Kidney glomerular epithelial cell (primary cell): ENCODE measurements around the gene HK1.
"Not testable (repeated sequence)": the region's sequence is repeated elsewhere in the genome, so short reads cannot be mapped to it uniquely, and the experiment has no call there.

Experiments used
- DNase-seq: peaks from one replicate; lab custom pipeline; 2025; lab: John Stamatoyannopoulos, UW

The HK1 gene

DNA sequence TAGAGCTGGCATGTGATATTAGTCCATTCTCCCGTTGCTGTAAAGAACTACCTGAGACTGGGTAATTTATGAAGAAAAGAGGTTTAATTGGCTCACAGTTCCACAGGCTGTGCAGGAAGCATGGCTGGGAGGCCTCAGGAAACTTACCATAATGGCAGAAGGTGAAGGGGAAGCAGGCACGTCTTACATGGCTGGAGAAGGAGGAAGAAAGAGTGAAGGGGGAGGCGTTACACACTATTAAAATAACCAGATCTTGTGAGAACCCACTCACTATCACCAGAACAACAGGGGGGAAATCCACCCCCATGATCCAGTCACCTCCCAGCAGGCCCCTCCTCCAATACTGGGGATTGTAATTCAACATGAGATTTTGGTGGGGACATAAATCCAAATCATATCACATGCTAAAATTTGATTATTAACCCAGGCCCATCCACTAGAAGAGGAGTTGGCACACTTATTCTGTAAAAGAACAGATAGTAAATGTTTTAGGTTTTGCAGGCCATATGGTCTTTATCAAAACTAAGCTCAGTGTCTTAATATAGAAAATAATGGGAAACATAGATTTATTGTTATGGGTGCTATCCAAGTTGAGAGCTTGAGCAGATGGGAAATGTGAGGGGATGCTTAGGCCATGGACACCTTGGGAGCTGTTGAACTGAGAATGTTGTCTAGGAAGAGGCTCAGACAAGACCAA is 18.6 kb upstream of the HK1 start:
- DNase-seq: no peak

DNA sequence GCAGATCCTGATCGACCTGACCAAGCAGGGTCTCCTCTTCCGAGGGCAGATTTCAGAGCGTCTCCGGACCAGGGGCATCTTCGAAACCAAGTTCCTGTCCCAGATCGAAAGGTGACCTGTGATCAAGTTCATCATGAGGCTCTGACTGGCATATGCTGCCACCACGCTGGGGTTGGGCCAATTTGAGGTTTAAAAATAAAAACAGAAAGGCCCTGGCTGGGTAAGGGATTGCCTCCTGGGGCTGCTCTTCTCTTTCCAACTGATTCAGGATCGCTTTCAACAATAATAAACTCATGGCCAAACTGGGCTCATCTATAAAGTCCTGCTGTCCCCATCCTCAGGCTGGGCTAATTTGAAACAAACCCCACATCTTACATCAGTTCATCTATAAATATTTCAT is 17.1 kb upstream of the HK1 start:
- no peak for DNase-seq

DNA sequence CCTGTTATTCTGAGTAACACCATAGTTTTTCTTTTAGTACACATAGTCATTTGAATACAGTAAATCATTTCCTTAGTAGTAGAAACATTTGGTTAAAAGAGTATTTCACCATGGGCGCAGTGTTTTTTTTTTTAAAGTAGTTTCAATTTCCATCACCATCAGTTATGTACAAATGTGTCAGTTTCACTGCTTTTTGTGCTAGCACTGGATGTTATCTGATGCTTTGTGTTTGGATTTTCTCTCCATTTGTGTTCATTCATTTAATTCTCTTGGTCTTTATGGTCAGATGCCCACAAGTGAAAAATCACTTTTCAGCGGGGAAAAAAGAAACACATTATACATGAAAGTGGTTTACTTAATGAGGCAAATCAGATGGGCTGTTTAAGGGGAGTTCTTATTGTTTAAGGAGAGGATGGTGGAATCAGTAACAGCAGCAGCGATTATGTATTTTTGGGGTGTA is 16.0 kb upstream of the HK1 start:
- DNase-seq: no peak

- DNase-seq: no peak
Observed at GRCh38 chr10:69265521-69265920, 12.8 kb upstream of the HK1 start.

DNA sequence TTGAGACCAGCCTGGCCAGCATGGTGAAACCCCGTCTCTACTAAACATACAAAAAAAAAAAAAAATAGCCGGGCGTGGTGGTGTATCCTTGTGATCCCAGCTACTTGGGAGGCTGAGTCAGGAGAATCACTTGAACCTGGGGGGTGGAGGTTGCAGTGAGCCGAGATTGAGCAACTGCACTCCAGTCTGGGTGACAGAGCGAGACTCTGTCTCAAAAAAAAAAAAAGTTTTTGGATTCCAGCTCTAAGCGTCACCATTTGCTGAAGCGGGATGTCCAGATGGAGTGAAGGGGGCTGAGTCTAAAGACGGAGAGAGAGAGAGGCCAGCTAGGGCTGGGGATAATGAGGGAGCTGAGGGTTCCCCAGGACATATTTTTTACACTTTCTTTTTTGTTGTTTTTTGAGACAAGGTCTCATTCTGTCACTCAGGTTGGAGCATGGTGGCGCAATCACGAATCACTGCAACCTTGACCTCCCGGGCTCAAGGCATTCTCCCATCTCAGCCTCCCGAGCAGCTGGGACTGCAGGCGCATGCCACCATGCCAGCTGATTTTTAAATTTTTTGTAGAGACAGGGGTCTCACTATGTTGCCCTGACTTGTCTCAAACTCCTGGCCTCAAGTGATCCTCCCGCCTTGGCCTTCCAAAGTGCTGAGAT is 9.4 kb upstream of the HK1 start:
- no peak for DNase-seq

GRCh38 chr10:69269761-69270160 is 8.5 kb upstream of the HK1 start:
- DNase-seq: no peak

- DNase-seq: no peak
Observed at GRCh38 chr10:69270990-69271389, 7.3 kb upstream of the HK1 start.

DNA sequence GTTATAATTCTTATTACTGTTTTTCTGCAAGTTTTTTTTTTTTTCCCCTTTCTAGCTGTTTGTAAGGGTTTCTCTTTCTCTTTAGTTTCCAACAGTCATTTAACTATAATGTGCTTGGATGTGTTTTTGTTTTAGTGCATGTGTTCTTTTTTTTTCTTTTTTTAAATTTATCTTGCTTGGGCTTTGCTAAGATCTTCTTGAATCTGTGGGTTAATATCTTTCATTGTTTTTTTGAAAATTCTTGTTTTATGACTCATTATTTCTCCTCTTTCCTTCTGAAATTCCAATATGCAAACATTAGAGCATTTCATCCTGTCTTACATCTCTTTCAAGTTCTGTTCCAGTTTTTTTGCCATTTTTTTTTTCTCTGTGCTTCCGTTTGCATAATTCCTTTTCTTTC is 5.7 kb upstream of the HK1 start:
- no peak for DNase-seq

DNA sequence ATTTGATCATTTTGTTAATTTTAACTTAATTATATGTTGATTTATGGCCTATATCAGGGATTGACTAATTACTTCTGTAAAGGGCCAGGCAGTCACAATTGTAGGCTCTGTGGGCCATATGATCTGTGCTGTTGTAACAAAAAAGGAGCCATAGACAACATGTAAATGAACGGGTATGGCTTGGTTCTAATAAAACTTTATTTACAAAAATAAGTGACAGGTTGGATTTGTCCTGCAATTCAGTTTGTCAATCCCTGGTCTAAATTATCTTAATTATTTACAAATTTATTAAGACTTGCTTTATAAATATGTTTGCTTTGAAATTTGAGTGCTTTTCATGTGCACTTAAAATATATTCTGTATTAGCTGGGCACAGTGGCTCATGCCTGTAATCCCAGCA is 2.9 kb upstream of the HK1 start:
- DNase-seq: no peak

GRCh38 chr10:69276503-69276902 is 1.8 kb upstream of the HK1 start:
- DNase-seq: no peak

DNA sequence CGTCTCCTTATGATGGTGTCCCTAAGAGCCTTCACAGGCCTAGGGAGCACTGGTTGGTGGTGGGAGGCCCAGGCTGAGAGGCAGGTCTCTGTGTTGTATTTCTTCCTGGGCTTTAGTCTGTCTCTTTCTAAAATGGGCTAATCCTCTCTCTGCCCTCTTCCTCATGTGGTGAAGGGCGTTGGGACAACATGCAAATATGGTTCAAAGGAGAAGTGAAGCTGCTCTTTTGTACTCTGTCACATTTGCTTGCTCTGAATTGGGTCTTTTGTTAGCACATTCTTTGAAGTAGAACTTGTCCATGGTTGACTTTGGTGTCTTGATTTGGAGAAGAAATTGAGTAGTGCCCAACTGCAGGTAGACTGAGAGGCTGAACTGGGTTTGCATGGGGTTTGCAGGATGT is 814 bp downstream of the HK1 start:
- DNase-seq: no peak

DNA sequence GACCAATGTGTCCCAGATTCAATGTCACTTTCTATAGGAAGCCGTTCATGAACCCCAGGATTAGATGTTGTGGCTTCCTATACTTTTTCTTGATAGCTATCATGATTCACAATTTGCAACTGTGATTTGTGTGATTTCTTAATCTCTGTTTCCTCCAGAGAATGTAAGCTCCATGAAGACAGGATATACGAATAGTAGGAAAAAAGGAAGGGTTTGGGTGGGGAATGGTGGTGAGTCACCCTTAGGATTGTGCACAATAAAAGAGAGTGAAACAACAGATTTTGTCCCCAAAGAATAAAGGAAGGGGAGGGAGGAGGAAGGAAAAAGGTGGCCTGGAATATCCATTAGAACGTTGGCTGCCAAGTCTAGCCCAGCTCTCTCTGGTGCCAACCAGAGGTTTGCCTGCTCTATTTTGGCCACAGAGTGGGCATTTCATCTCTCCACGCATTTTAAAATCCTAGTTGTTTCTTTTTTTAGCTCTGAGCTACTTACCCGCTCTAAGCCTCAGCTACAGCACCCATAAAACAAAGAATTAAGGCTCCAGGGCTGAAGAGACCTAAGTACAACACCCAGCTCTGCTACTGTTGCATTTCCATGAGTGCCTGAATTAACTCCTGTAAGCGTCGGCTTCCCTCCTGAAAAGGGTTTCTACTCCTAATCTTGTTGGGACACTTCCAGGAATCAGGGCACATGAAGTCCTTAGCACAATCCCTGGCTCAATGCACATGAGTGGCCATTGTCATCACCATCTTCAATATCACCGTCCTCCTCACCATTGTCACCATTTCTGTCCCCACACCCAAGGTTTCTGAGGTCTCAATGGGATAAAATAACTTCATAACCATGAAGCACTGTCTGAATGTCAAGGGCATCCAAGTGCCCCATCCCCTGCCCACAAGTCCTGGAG is 3.5 kb downstream of the HK1 start:
- no peak for DNase-seq

- DNase-seq: not testable (repeated sequence)
Observed at GRCh38 chr10:69284402-69284801, 6.1 kb downstream of the HK1 start.

DNA sequence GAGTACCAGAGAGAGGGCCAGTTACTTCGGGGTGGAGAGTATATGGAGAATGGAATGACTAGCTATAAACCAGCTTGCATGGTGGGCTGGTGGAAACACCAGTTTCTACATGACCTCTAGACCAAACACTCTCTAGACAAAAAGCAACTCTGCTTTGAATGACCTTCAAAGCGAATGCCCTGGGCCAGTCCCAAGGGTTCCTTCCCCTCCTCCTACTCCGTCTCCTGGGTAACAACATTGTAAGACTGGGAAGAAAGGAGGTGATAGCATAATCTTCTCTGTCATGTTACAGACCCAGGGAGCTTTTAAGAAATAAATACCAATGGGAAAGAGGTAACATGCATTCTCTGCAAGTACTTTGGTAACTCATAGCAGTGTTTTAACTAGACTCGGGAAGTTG is 7.4 kb downstream of the HK1 start:
- DNase-seq: no peak

- no peak for DNase-seq
Observed at GRCh38 chr10:69287181-69287580, 8.9 kb downstream of the HK1 start.

- no peak for DNase-seq
Observed at GRCh38 chr10:69290993-69291392, 12.7 kb downstream of the HK1 start.

DNA sequence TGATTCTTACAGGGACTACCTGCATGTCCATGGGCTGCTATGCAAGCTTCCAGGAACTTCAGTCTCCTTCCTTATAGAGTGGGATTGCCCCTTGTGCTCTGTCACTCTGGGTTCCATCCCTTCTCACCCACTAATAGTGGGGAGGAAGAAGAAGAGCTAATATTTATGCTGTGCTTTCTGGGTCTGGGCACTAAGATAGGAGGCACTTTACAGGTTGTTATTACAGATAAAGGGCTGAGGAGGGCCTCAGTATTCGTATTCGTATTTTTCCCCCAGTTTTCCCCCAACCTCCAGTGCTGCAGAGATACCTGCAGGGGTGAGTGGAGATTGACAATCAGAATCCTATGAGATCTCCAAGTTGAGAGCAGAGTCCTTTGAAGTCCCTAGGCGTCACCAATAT is 14.2 kb downstream of the HK1 start:
- no peak for DNase-seq

GRCh38 chr10:69295027-69295636 is 16.8 kb downstream of the HK1 start:
- DNase-seq: no peak

DNA sequence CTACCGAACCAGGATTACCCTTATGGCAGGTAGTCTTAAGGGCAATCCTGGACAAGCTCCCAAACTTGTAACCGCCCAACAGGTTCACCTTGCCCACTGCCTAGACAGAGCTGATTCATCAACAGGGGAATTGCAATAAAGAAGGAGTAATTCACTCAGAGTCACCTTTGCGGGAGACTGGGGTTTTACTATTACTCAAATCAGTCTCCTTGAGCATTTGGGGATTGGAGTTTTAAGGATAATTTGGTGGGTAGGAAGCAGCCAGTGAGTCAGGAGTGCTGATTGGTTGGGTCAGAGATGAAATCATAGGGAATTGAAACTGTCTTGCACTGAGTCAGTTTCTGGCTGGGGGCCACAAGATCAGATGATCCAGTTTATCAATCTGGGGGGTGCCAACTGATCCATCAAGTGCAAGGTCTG is 25.3 kb downstream of the HK1 start:
- no peak for DNase-seq

DNA sequence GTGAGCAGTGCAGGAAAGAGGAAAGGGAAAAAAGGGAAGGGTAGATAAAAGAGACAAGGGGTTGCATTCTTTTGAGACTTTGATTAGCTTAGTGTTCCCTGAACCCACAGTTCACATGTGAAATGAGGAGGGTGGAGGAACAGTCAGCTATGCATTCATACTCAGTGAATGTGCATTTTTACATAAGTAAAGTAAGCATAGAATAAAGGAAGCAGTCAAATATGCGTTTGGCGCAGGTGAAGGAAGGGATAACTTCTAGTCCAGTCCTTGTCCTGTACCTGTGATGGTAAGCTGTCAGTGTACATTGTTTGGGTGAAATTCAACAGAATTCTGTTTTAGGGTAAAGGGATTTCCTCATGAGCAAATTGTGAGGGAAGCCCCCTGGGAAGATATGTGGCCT is 28.1 kb downstream of the HK1 start:
- DNase-seq: no peak

GRCh38 chr10:69307434-69307833 is 29.1 kb downstream of the HK1 start:
- DNase-seq: no peak

- not testable (repeated sequence) for DNase-seq
Observed at GRCh38 chr10:69308304-69308703, 30.0 kb downstream of the HK1 start.
